Fibroblast of skin of abdomen (primary cell): ENCODE results near the gene SOAT2.
"Not testable (repeated sequence)": the region's sequence is repeated elsewhere in the genome, so short reads cannot be mapped to it uniquely, and the experiment has no call there.

Source experiments
- DNase-seq: peaks from one replicate; pipeline ENCODE4 v3.0.0-alpha.2; 2013

SOAT2 gene

DNA sequence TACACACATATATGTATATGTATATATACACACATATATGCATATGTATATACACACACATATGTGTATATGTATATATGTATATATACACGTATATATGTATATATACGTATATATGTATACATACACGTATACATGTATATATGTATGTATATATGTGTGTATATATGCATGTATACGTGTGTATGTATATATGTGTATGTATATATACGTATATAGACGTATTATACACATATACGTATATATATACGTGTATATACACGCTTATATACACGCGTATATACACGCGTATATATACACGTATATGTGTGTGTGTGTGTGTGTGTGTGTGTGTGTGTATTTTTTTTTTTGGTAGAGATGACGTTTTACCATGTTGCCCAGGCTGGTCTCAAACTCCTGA is 44.4 kb downstream of the SOAT2 start:
- no peak for DNase-seq

DNA sequence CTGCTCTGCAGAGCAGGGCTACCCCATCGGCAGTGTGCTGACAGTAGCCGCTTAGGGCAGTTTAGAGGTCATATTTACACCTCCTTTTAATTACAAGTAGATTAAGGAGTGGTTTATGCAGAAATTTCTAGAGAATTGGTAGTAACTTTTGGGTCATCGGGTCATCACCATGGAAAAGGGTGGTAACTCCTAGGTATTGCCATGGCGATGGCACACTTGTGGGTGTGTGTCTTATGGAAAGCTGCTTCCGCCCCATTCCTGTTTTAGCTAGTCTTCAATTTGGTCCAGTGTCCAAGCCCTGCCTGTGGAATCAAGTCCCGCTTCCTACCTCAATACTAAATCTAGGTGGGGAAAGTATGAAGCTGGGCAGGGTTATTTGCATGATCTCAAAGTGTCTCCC is 47.8 kb downstream of the SOAT2 start:
- DNase-seq: no peak

GRCh38 chr12:53152390-53152789 is 49.1 kb downstream of the SOAT2 start:
- DNase-seq: no peak

DNA sequence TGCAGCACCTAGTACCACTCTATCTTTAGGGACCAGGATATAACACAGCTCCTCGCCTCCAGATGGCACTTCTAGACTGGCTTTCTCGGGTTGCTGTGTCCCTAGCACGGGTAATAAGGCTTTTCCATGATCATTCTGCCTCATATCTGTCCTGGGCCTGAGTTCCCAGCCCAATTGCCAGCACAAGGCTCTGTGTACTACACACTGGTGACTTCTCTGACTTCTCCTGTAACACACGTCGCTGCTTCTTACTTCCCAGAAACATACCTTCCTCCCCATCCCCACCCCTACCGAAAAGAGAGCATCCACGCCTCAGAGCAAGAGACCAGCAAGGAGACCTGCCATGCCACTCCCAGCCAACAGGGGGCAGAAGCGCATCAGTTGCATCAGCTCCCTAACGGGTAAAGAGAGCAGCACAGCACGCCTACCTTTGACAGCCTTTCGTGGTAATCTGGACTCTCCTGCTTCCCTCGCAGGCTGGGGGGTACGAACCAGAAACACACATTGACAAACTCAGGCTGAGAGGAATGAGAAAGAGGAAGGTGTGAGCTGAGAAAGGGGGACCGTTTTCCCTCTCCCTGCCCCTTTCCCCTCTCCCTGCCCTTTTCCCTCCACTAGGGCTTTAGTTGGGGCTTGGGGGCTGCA is 56.0 kb downstream of the SOAT2 start:
- peak; percentile 81 for DNase-seq

- DNase-seq: no peak
These were observed 56.7 kb downstream of the SOAT2 start for GRCh38 chr12:53160000-53160399.

DNA sequence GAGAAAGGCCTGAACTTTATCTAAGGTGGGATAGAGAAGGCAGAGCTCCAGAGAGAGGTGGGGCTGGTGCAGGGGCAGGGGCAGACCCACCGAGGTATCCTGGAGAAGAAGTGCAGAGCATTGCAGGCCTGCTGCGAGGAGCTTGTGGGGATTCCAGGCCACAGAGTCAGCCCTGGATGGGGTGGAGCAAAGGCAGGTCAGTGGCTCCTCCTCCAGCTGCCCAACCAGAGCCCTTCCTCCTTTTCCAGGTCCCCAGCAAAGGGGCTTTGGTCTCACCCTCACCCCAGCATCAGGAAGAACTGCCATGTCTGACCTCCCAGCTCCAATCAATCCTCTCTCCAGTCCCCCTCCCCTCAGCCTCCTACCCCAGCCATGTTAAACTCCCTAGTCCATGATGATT is 57.4 kb downstream of the SOAT2 start:
- no peak for DNase-seq

GRCh38 chr12:53161119-53161911 is 58.0 kb downstream of the SOAT2 start:
- no peak for DNase-seq

GRCh38 chr12:53163008-53163407 is 59.7 kb downstream of the SOAT2 start:
- not testable (repeated sequence) for DNase-seq

DNA sequence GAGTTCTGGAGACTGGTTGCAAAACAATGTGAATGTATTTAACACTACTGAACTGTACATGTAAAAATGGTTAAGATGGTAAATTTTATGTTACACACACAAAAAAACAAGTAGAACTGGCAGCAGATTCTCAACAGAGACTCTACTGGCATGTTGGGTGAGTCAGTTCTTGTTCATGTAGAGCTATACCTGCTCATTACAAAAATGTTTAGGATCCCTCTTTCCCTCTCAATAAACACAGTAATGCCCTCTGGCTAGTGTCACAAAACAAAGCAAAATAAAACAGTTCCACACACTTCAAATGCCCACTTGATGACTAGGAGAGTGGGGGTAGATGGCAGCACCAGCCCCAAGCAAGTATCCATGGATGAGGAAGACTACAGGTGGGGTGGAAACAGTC is 63.6 kb downstream of the SOAT2 start:
- no peak for DNase-seq

GRCh38 chr12:53169644-53170043 is 66.4 kb downstream of the SOAT2 start:
- DNase-seq: no peak

GRCh38 chr12:53170215-53170614 is 66.9 kb downstream of the SOAT2 start:
- no peak for DNase-seq

DNA sequence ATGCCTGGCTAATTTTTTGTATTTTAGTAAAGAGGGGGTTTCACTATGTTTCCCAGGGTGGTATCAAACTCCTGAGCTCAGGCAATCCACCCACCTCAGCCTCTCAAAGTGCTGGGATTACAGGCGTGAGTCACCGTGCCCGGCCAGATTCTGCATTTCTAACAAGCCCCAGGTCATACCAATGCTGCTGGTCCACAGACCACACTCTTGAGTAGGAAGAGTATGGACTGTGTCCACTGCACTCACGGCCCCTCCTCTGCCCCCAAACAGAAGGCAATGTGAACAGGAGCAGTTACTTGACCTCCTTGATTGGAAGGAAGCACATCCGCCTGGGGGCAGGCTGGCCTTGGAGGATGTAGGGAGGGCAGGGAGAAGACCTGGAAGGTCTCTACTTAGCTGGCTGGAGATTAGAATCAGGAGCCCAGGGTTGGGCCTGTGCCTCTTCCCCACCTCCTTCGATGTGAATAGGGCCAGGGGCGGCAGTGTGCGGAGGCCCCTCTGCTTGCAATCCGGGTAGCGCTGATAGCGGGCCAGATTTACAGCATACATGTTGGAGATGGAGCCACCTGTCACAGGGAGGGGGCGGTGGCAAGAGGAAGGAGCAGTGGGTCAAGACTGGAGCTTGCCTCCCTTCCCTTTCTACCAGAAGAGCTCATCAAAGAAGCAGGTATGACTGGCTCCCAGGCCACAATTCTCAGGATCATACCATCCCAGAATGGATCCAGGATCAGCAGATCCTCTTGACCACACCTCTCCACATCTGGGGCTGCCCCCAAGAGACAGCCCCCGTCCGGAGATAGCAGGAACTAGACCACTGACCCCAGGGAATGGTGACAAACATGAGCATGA is 67.8 kb downstream of the SOAT2 start:
- DNase-seq: no peak

GRCh38 chr12:53171725-53172329 is 68.5 kb downstream of the SOAT2 start:
- DNase-seq: peak; percentile 30

- DNase-seq: peak; percentile 80
These were observed 69.1 kb downstream of the SOAT2 start for GRCh38 chr12:53172352-53172751.

DNA sequence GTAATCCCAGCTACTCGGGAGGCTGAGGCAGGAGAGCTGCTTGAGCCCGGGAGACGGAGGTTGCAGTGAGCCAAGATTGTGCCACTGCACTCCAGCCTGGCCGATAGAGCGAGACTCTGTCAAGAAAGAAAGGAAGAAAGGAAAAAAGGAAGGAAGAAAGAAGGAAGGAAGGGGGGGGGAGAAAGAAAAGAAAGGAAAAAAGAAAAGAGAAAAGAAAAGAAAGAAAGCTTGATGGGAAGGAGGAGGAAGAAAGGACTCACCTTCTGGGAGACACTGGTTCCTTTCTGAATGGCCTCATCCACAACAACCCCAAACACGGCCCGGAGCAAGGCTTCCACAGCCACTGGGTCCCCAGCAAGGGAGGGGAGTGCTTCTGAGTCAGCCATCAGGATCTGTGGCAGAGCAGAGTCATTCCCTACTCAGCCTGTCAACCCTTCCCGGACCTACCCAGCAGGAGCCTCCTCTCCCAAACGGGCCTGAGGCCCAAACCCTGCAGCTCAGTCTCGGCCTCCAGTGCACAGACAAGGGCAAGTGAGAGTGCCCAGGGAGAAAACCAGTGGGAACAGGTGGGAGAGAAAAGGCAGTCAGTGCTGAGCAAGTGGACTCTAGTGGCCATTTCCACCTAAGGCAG is 69.9 kb downstream of the SOAT2 start:
- DNase-seq: no peak
